NB4 (cell line): ENCODE measurements around the gene DIS3L2.
A peak's percentile ranks its signal among the peaks of the same experiment; 100 is the strongest.
"Not testable (repeated sequence)": the region's sequence is repeated elsewhere in the genome, so short reads cannot be mapped to it uniquely, and the experiment has no call there.

ENCODE experiments used
- DNase-seq: peaks from one replicate; pipeline ENCODE4 v3.0.0; 2010; ENCODE audit warnings: low read depth
- H3K4me3 ChIP-seq: one replicate; pipeline ENCODE4 v1.5.1; 2011; ENCODE audit warnings: mild to moderate bottlenecking, low read depth, low read length, moderate library complexity
- MYC ChIP-seq: IDR thresholded peaks from 2 replicates; pipeline ENCODE4 v1.6.1; 2011; ENCODE audit warnings: low read depth, low read length
- POLR2A ChIP-seq: IDR thresholded peaks from 2 replicates; pipeline ENCODE4 v1.6.1; 2011; ENCODE audit warnings: mild to moderate bottlenecking; ENCODE audit not compliant: insufficient read length; ENCODE audit errors: extremely low read depth
- TF ChIP-seq, protein P1 (sequence below): IDR thresholded peaks from 2 replicates; pipeline ENCODE4 v1.6.1; 2011; ENCODE audit warnings: low read depth, low read length
- TF ChIP-seq, protein P2 (sequence below): IDR thresholded peaks from one replicate; pipeline ENCODE4 v1.5.1; 2012; ENCODE audit warnings: low read depth, low read length

Gene DIS3L2

DNA sequence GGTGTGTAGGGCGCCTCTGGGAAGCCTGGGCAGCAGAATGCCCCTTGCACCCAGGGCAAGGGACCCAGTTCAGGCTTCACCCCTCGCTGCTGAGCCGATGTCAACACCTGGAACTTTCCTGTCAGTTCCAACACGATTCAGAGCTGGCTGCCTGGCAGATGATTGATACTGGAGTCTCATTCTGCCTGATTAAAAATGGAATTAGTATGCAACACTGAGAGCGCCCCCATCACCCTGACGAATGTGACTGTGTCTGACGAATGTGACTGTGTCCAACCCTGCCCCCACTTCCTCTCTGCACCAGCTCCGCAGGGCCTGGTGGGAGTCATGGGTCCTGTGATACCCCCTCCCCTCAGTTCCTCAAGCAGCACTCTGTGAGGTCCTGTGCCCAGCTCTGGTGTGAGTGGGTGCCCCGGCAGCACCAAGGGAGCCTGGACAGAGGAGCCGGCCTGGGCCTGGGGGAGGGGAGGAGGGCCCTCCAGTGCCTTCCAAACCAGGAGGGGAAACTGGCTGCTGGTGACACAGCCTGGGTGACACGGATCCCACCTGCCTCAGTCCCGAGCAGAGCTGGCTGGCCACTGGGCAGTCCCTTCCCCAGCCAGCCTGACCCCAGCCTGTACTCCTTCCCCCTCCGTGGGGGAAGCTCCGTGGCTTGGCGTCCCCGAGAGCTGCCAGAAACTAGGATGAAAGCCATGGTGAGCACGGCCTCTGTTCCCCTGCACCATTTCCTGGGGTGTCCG, 375.6 kb downstream of the DIS3L2 start:
- DNase-seq = no peak
- TF ChIP-seq POLR2A (no peak), MYC (no peak)
- TF ChIP-seq, protein P1, sequence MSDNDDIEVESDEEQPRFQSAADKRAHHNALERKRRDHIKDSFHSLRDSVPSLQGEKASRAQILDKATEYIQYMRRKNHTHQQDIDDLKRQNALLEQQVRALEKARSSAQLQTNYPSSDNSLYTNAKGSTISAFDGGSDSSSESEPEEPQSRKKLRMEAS = no peak
- TF ChIP-seq, protein P2, sequence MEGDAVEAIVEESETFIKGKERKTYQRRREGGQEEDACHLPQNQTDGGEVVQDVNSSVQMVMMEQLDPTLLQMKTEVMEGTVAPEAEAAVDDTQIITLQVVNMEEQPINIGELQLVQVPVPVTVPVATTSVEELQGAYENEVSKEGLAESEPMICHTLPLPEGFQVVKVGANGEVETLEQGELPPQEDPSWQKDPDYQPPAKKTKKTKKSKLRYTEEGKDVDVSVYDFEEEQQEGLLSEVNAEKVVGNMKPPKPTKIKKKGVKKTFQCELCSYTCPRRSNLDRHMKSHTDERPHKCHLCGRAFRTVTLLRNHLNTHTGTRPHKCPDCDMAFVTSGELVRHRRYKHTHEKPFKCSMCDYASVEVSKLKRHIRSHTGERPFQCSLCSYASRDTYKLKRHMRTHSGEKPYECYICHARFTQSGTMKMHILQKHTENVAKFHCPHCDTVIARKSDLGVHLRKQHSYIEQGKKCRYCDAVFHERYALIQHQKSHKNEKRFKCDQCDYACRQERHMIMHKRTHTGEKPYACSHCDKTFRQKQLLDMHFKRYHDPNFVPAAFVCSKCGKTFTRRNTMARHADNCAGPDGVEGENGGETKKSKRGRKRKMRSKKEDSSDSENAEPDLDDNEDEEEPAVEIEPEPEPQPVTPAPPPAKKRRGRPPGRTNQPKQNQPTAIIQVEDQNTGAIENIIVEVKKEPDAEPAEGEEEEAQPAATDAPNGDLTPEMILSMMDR = no peak
- H3K4me3 ChIP-seq = no peak overlapping the region

DNA sequence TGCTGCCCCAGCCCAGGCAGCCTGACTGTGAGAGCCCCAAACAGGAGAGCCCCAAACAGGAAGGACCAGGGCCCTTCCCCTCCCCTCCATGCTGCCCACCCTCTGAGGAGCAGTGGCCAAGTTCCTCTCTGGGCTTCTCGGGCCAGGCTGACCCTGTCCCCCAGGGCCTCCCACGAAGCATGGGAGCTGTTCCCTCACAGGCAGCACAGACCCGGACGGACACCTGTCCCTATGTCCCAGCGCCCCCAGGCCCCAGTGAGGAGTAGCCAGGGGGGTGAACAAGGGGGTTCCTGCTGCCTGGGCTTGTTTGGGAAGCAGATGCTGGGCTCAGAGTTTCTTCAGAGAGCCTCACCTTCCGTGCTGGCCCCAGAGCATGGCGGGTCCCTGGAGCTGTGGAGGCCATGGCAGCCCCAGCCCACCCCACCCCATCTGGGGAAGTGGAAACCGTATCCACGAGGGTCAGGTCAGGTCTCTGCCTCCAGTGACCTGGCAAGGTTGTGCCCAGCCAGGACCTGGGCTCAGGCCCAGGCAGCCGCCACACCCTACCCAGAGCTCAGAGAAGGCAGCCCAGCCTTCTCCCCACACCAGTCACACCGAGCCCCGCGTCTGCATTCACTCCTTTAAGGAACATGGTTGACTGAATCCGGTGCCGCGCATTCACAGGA, 376.7 kb downstream of the DIS3L2 start:
- DNase-seq, H3K4me3 ChIP-seq: not testable (repeated sequence)

DNA sequence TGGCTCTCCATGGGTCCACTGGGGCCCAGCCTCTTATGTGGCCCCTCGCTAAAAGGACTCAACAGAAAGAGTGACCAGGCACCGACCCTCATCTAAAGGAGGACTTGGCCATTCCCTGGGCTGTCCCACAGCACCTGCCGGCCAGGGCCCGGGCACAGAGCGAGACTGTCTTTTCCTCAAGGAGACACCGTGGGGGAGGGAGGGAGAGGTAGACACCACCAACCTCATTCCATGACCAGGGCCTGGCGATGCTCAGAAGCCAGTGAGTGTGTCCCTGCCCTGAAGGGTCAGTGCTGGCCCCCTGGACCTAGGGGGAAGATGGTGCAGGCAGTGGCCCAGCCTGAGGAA, 377.2 kb downstream of the DIS3L2 start:
- H3K4me3 ChIP-seq = no peak overlapping the region
- TF ChIP-seq MYC (no peak), POLR2A (no peak)
- TF ChIP-seq, protein P1 = no peak
- TF ChIP-seq, protein P2 = no peak
- DNase-seq = no peak

DNA sequence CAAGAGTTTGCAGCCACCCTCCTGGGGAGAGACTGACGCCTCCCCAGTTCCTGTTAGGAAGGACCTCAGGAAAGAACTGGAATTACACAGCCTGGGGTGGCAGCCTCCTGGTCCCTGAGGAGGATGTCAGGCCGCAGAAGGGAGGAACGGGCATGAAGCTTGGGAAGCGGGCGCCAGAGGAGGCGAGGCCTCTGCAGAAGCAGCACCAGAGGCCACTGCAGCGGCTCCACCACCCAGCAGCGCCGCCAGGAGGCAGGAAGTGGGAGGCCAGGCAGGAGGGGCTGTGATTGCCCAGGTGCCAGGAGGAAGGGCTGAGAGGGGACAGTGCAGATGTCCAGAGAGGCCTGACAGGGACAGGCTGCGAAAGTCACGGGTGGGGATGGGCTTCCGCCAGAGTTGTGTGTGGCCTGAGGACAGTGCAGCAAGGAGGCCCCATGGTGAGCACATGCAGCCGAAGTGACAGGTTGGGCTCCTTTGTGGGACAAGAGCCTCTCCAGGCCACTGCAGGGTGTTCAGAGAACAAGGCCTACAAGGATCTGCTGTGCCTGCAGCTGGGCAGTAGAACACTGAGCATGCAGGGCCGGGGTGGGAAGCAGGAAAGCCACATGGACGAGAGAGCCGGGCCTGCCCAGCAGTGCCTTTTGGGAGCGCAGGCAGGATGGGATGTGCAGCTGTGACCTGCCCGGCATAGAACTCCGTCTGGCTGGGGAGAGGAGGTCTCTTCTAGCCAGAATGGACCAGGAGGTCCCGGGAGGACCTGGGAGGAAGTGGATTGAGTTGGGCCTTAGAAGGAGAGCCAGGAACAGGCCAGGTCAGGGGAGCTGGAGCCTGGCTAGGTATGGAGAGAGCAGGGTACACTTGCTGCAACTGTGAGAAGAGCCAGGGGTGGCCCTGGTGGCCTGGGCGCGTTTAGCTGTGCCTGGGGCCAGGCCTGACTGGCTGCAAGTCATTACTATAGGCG, 377.9 kb downstream of the DIS3L2 start:
- TF ChIP-seq, protein P2 = peak; percentile 2
- TF ChIP-seq, protein P1 = no peak
- H3K4me3 ChIP-seq = no peak overlapping the region
- DNase-seq = no peak

DNA sequence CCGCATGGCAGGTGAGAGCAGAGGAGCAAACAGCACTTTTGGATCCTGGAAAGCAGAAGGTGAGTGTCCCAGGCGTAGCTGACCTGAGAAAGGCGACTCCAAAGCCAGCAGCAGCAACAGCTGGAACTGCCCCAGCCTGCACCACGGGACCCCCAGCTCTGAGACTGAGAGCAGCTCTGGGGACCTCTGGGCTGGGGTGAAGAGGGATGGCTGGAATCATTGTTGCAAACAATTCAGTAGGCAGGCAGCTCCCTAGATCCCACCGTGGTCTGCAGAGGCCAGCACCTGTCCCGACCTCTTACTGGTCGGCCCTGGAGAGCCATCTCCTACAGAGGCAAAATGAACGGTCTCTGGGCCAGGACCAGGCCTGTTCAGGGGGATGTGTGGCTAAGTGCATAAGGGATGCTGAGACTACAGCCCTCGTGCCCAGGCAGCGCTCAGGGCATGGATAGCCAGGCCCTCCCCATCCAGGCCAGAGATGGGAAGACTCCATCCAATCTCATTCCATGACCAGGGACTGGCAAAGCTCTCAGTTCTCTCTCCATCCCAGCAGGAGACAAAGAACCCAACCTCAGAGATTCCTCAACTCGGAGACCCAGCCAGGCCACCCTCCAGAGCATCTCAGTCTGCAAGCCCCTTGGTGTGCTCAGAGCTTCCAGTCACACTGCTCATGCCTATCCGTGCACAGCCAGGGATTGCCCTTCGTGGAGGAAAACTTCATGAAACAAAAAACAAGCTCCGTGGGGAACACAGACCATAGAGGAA, 378.8 kb downstream of the DIS3L2 start:
- H3K4me3 ChIP-seq = no peak overlapping the region
- no peak for DNase-seq
- no peak for TF ChIP-seq MYC
- TF ChIP-seq POLR2A = no peak
- TF ChIP-seq, protein P1 = no peak
- TF ChIP-seq, protein P2 = no peak
